PC-3 (cell line): ENCODE results near the gene PIK3C3.

Source experiments
- EZH2 ChIP-seq: fragments of 300-600 bp; sonication (generic); IDR thresholded peaks from one replicate; pipeline ENCODE4 v1.6.1; 2017; ENCODE audit warnings: antibody characterized with exemption, mild to moderate bottlenecking, low read length; ENCODE audit not compliant: unreplicated experiment
- EZH2phosphoT487 ChIP-seq: fragments of 300-600 bp; sonication (generic); IDR thresholded peaks from 2 replicates; pipeline ENCODE4 v1.6.1; 2018; ENCODE audit warnings: mild to moderate bottlenecking, antibody characterized with exemption, low read length, borderline replicate concordance
- TF ChIP-seq, protein P1 (sequence below): fragments of 300-600 bp; sonication (generic); conservative IDR thresholded peaks from 2 replicates; pipeline ENCODE4 v1.5.1; 2017; ENCODE audit warnings: antibody characterized with exemption, low read depth, mild to moderate bottlenecking, low read length

DNA sequence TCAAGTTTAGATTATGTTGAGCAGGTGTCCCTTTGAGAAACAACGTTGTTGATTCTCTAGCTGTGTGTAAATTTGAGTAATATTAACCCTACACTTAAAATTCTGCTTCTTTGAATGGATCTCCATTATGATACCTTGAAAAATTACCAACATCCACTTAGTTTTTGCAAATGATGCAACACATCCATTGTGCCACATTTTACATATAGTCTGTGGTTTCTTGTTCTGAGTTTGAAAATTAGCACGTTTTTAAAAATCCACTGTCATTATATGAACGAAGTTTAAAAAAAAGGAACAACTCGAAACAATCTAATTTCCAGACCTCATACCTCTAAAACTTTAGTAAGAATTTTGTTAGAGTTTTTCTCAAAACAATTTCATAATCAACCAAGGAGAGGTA is 37.7 kb downstream of the PIK3C3 start:
- TF ChIP-seq, protein P1, sequence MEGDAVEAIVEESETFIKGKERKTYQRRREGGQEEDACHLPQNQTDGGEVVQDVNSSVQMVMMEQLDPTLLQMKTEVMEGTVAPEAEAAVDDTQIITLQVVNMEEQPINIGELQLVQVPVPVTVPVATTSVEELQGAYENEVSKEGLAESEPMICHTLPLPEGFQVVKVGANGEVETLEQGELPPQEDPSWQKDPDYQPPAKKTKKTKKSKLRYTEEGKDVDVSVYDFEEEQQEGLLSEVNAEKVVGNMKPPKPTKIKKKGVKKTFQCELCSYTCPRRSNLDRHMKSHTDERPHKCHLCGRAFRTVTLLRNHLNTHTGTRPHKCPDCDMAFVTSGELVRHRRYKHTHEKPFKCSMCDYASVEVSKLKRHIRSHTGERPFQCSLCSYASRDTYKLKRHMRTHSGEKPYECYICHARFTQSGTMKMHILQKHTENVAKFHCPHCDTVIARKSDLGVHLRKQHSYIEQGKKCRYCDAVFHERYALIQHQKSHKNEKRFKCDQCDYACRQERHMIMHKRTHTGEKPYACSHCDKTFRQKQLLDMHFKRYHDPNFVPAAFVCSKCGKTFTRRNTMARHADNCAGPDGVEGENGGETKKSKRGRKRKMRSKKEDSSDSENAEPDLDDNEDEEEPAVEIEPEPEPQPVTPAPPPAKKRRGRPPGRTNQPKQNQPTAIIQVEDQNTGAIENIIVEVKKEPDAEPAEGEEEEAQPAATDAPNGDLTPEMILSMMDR, result no peak
- TF ChIP-seq EZH2 (no peak), EZH2phosphoT487 (no peak)
